NCI-H2029 treated with DMSO at 0.1 percent for 48 hours (cell line): ENCODE data around the gene TACC3.

ENCODE experiments used
- DNase-seq: peaks from one replicate; lab custom pipeline; 2025; lab: John Stamatoyannopoulos, UW

TACC3 gene

GRCh38 chr4:1776521-1777161 lies 55.3 kb downstream of the TACC3 start:
- no peak for DNase-seq

DNA sequence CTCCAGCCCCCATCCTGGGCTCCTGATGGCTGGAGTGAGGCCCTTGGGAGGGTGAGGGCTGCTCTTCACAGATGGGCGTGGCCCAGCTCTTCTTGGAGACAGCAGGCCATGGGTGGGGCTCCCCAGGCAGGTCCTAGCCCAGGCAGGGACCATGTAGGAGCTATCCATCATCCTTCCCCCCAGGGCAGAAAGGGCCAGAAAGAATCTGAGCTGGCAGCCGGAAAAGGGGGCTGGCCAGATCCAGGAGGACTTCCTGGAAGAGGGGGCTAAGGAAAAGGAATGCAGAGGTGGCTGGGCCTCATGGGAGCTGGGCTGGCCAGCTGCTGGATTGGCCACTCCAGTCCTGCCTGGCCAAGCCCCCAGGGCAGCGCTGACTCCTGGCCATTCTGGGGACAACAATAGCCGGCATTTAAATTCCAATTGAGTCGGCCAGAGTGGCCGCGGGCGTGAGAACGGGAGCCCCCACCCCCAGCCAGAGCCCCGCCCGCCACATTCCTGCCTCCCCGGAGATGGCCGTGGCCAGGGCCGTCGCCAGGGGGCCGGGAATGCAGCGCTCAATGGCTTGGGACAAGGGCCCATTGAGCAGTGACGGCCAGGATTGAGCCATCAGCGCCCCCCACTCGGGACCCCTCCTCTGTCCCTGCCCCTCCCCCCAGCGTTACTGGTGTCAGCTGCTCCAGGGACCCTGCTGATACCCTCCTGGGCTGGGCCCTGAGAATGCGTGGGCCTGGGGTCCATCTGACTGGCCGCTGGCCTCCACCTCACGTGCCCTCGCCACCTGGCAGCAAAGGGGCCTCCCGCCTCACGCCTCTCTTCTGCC lies 56.7 kb downstream of the TACC3 start:
- DNase-seq: no peak

DNA sequence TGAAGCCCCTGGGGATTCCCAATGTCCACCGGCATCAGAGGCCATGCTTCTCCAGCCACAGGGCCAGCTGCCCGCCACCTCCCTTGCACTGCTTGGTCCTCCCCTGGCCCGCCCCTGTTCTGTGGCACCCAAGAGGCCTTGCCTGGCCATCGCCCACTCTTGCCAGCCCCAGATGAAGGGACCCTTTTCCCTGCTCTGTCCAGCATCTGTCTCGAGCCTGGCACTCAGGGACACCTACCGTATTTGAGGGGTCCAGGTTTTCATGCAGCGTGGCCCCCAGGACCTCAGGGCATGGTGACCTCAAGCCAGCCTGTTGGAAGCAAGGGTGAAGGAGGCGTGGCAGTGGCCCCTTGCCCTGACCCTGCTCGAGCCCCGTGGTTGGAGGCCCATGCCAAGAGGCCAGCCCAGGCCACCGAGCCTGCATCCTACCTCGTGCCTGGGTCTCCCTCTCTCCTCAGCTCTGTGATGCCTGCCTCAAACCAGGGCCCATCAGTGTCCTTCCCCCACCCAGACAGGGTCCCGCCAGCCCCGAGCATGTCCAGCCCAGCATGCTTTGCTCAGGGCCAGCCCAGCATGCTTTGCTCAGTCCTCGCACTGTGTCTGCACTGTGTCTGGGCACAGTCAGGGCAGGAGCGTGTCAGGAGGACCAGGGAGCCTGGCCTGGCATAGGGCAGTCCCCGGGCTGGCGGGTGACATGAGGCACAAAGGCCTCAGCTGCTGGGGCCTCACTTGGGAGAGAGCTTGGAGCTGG lies 57.5 kb downstream of the TACC3 start:
- DNase-seq: no peak

DNA sequence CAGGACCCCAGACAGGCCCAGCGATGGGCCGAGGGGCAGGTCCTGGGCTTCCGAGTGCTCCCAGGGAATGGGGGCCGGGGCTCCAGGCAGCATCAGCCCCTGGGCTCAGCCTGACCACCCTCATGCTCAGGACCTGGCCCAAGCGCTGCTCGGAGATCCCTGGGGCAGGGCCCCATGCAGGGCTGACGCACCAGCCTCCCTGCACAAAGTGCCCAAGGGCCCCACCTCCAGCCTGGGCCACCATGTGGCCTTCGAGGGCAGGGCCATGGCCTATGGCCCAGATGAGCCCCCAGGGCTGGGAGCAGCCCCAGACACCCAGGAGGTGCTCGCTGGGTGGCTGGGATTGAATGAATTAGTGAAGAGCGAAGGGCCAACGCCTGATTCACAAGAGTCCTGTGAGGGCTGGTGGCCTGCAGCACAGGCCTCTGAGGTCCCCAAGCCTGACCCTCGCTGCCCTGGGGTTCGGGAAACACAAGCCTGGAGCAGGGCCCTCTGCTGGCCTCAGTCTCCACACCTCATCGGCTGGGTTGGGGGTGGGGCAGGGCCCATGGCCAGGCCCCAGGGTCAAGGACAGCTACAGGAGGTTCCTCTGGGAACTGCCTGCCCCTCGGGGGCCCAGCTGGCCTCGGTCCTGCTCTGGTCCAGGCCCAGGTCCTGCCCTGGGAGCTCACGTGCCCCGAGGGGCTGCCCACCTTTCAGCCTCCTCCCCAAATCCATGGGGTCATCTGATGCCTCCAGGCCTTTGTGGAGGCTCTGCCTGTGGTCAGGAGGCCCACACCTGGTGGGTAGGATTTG lies 58.5 kb downstream of the TACC3 start:
- DNase-seq: no peak

- no peak for DNase-seq
Observed at GRCh38 chr4:1780435-1780834, 59.1 kb downstream of the TACC3 start.

DNA sequence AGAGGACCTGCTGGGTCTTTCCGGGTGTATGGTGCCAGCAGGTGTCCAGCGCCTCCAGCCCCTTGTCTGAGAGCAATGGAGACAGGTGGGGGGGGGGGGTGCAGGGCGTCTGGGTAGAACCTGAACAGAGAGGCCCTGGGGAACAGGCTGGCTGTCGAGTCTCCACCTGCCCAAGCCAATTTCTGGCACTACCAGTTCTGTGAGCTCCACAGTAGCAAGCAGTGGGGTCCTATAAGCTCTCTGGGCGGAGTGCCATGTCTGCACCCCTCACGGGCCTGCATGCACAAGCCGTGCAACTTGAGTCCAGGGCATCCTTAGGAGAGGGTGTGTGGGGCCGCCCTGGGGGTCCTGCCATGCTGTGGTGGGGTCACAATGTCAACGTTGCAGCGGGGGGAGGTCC lies 61.7 kb downstream of the TACC3 start:
- DNase-seq: no peak

DNA sequence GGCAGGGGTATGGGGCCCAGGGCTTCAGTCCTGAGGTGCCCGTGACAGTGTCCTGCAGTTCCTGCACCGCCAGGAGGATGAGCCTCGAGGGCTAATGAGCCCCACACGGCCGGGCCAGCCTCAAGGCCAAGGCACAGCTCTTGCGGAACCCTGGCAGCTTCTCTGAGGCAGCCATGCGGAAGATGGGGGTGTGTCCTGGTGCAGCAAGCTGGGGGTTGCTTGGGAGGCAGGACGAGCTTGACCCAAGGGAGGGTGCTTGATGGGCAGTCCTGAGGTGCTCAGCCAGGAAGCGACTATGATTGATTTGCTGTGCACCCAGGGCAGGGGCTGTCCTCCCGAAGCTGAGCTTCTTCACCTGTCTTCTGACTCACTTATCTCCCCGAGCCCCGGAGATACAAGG lies 62.6 kb downstream of the TACC3 start:
- no peak for DNase-seq

- no peak for DNase-seq
Observed at GRCh38 chr4:1784395-1784788, 63.1 kb downstream of the TACC3 start.

DNA sequence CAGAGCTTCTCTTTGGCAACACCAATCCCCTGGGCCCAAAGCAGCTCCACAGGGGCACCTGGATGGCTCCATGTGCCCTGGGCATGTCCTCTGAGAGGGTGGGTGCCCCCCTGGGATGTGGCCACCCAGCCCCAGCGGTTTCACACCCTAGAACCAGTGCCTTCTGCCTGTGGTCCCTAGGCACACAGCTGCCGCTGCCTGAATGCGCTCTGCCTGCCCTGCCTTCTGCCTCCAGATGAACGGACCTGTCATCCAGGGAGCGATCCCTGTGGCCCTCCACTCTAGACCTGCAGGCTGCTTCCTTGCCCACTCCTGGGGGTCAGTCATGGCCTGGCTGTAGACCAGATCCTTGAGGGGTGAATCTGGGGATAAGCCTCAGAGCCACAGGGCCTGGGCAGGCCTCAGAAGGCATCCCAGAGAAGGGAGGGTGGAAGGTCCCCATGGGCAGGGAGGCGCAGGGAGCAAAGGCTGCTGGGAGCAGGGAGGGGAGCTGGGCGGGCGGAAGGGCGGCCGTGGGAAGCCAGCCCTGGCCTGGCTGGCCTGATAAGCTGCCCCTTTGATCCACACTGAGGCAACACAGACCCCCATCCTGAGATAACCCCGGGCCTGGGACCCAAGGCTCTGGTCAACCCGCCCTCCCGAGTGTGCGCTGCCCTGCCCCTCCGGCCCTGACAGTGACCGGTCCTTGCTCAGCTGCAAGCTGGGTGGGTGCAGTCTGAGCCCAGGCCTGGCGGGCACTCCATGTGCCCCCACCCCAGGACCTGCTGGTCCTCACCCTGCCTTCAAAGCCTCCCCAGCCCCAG lies 63.7 kb downstream of the TACC3 start:
- DNase-seq: no peak

DNA sequence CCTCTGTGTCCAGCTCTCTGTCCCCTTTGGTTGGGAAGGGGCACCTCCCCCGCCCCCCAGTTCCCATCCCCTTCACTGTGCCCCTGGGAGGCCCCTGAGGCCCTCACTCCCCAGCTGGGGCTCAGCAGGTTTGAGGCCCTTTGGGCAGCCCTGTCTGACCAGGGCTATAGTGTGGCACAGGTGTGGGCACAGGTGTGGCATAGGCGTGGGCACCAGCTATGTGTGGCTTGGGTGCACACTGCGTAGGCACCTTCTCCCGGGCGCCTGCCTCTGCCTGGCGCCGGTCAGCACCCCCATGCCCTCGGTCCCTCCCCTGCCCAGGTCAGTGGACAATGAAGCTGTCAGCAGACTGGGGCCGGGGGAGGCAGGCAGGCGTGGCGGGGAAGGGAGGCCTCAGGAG lies 64.3 kb downstream of the TACC3 start:
- no peak for DNase-seq

DNA sequence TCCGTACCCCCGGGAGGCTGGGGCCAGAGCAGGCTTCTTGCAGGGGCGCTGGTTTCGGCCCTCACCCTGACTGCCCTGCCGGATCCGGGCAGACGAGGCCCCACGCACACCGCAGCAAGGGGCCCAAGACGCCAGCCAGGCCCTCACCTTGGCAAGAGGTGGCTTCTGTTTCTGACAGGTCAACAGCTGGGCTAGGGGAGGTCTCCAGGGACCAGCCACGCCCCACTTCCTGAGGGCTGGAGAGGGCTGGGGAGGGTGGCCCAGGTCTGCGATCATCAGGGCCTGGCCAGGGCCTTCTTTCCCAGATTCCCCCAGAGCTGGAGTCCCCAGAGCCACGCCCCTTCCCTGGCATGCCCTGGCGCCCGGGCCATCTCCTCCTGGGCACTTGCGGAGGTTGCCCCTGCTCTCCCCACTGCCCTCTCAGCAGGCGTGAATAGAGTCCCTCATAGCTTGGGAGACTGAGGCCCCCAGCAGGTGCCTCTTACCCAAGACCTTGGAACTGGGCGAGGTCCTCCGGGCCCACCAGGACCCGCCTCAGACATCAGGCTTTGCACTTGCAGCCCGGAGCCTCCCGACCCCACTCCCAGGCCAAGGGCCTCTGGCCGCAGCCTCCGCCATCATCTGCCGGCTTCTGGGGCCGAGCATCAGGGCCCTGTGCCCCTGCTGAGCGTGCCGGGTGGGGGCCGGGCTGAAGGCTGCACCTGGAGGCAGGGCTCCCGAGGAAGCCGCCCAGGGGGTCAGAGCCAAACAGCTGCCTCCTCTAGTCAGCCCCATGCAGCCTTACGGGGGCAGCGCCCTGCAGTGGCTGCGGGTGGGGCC lies 65.4 kb downstream of the TACC3 start:
- no peak for DNase-seq

DNA sequence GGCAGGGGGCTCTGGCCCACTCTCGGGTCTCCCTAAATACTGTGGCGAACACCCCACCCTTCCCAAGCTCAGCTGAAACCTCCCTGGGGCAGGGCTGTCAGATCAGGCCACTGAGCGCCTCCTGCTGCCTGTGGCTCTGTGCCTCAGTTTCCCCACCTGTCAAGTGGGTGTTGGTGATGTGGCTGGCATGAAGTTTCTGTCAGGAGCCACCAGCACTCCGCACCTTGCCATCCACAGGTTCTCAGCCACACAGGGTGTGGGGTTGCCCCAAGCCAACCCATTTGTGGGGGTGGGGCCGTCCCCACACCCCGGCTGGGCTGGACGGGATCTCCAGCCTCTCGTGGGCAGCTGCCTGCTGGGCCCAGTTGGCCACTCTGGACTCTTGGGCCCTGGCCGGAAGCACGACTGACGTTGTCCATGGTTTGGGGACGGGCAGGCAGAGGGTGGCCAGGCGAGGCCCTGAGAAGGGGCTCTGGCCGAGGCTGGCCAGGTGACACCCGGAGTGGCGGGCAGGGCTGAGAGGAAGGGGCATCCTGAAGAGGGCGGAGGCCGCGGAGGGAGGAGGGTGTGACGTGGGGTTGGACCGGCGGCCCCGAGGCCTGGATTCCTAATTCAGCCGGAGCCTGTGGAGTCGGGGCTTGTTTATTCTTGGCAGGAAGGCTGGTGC lies 66.2 kb downstream of the TACC3 start:
- no peak for DNase-seq

DNA sequence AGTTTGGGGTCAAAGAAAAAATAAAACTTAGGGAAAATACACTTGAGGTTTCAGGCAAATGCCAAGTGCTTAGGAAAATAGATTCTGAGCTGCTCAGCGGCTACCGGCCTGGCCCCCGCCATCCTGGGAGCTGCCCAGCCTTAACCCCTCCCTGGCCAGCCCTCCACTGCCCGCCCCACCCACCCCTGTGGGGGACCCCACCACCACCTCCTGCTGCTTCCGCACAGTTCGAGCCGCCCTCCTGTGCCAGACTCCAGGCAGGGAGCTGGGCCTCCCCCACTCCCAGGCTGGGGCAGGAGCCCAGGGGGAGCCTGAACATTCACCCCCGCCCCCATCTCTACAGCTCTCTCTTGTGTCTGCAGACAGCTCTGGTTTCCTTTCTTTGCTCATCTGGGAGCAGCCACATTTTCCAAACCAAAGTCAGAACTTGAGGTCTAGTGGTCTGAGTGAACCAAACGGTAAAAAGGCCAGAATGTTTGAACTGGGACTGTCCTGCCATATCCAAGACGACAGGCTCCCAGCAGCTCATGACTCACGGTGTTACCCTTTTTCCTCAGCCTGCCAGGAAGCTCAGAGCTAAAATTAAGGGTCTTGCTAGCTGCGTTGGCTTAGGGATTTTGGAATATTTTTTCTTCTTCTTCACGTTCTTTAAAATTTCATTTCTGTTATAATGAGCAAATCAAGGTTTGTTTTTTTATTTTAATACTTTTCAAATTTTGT lies 67.1 kb downstream of the TACC3 start:
- no peak for DNase-seq

DNA sequence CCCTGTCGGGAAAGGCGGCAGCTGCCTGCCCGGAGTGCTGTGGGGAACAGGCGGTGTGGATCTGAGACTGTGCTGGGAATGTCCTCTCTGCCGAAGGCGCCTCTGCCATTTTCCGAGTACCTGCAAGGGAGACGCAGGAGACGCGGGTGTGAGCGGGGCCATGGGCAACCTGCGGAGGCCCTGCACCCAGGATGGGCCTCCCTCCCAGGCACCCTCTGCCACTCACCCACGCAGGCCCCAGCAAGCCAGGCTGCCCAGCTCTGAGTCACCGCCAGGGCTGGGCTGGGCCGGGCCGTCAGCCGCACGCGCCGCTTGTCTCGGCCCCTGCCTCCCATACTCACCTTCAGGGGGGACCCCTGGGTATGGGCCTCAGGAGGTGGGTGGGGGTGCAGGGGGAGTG lies 68.2 kb downstream of the TACC3 start:
- no peak for DNase-seq

GRCh38 chr4:1790005-1790404 lies 68.7 kb downstream of the TACC3 start:
- no peak for DNase-seq

DNA sequence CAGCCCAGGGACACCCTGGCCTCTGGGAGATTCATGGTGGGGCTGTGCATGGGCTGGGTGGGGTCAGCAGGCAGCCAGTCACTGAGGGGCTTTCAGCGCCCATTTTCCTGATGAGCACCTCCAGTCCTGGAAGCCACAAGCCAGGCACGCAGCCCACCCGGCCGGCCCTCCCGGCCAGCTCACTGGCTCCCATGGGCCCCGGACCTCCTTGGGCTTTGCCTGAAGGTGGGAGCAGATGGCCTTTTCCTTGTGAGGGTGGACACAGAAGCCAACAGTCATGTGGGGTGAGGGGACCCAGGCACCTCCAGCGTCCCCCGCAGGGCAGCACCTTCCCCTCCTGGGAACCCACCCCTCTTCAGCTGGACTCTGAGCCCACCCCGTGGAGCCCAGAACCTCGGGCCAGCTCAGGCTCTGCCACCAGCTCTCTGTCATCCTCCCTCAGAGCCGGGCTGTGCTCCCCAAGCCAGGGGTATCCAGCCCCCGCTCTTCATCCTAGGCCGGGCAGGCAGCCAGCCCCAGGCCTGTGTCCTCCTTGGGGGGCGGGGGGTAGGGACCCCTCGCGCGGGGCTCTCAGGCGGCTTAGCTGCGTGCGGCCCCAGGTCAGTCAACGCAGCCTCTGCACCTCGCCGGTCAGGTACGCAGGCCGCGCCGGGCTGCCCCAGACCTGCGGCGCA lies 71.0 kb downstream of the TACC3 start:
- DNase-seq: no peak

GRCh38 chr4:1792832-1793495 lies 71.6 kb downstream of the TACC3 start, which contains the start of gene FGFR3:
TSS of gene FGFR3 (plus strand) at chr4:1793293. CDS start at chr4:1793935, 642 bp downstream.
- DNase-seq: no peak

DNA sequence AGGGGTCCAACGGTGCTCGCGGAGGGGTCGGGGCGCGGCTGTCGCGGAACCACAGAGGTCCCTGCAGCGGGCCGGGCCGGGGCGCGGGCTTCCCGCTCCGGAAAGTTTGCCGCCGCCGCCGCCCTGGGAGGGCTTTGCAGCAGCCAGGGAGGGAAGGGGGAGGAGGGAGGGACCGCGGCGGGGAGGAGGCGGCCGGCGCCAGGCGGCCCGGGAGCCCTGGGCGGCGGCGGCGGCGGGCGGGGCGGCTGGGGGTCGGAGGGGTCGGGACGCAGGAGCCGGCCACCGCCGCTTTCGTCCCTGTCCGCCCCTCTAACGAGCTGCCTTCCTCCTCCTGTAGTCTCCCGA lies 72.1 kb downstream of the TACC3 start:
- no peak for DNase-seq
